Measurements from ENCODE around the gene CHCHD2. TPM values are rescaled to one million over a fixed set of nuclear protein-coding genes. Genes with fewer than 3 reads are reported as not detected.
A peak's percentile ranks its signal among the peaks of the same experiment; 100 is the strongest.
"Not testable (repeated sequence)": the region's sequence is repeated elsewhere in the genome, so short reads cannot be mapped to it uniquely, and the experiment has no call there.

CHCHD2 gene
- total RNA-seq, 1 experiment from 2014 or later: 510 TPM

DNA sequence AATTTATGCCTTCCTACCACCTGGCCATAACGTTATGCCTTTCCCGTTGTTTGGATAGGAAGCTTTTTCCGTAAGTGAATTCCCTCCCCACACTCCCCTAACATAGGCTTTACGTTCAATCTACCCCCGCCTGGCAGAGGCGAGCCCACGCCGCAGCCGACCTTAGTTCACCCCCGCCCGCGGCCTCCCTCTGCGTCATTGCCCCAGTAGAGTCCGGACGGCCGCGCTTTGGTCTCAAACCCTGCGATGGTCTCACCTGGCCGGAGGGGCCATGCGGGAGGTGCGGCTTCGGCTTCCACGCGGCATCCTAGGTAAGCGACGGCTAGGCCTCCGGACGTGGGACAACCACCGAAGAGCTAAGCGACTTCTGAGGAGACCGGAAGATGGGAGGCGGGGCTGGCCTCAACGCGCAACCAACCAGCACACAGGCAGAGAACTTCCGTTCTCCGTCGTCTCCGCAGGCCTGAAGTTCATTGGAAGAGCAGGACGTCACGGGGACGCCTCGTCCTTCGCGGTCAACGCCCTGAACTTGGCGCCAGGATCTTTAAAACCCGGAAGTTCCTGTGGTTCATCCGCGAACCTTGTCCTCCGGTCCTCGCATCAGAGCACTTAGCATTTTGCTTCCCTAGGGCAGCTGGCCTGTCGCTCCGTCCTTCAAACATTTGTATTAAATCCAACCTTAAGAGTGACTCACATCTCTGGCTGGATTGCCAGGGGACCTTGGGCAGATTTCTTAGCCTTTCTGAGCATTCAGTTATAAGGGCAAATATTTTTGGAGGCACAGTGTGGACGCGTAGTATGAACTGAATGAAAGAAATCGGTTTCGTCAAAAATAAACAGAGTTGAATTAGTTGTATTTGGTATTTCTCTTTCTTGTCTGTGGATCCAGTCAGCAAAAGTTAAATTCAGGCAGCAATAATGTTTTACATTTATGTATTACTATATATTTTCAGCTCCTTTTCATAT lies at the start of gene CHCHD2 (continued):
- TF ChIP-seq ZBTB33 (IDR thresholded peaks at IDR 0.05; ENCODE audit: extremely low read depth, insufficient replicate concordance, low read length) (no peak), ZFX (IDR thresholded peaks at IDR 0.05) (peak; percentile 87), EGR1 (IDR thresholded peaks at IDR 0.05; ENCODE audit: low read depth) (no peak), POLR2A (IDR thresholded peaks at IDR 0.05; ENCODE audit: borderline replicate concordance, extremely low read depth, insufficient read depth, insufficient read length) (peak; percentile 78), SRF (IDR thresholded peaks at IDR 0.05; ENCODE audit: low read depth) (no peak), SIN3A (IDR thresholded peaks at IDR 0.05; ENCODE audit: low read depth) (peak; percentile 81; the same call in 1 of the 2 replicates), JUND (IDR thresholded peaks at IDR 0.05) (no peak)

GRCh38 chr7:56131062-56131461 lies 24.8 kb upstream of the CHCHD2 start:
- RAD21 ChIA-PET (ENCODE audit: low non-redundant PET in 1 of 2, low total read pairs in 2 of 2, uncharacterized antibody in 2 of 2, unreplicated experiment in 2 of 2); ATAC-seq: not testable (repeated sequence)

More at GRCh38 chr7:56131062-56131461, 24.8 kb upstream of the CHCHD2 start:
- H3K4me2 ChIP-seq (ENCODE audit: low read length); H3K9ac ChIP-seq (ENCODE audit: low read length); H3K4me3 ChIP-seq (replicated peaks in 1 of 2; ENCODE audit: low read depth in 1 of 2, low read length in 2 of 2); H3K27me3 ChIP-seq (ENCODE audit: insufficient read depth, low read length); DNase-seq (ENCODE audit: low read depth, low spot score); H3K36me3 ChIP-seq (ENCODE audit: control insufficient read depth in 1 of 2, insufficient read depth in 2 of 2, low read length in 2 of 2); H3K27ac ChIP-seq (ENCODE audit: low read depth, low read length); H3K9me2 ChIP-seq (ENCODE audit: insufficient read depth); H4K20me1 ChIP-seq (ENCODE audit: insufficient read depth); H3K79me2 ChIP-seq (ENCODE audit: insufficient read depth, low read length); intact Hi-C loops (cut with micrococcal nuclease); H3K4me1 ChIP-seq (ENCODE audit: control insufficient read depth in 1 of 2, insufficient read depth in 2 of 2, low read length in 2 of 2); H2AFZ ChIP-seq (ENCODE audit: low read depth, low read length, poor library complexity, severe bottlenecking); BruUV-seq (replicated peaks); H3K9me3 ChIP-seq (ENCODE audit: control insufficient read depth in 1 of 2, insufficient read depth in 1 of 2, low read depth in 1 of 2, low read length in 2 of 2); CTCF ChIA-PET; POLR2A ChIA-PET: not testable (repeated sequence)

Measured in HCT116 (cell line).